ENCODE measurements around the gene FNDC3A.

DNA sequence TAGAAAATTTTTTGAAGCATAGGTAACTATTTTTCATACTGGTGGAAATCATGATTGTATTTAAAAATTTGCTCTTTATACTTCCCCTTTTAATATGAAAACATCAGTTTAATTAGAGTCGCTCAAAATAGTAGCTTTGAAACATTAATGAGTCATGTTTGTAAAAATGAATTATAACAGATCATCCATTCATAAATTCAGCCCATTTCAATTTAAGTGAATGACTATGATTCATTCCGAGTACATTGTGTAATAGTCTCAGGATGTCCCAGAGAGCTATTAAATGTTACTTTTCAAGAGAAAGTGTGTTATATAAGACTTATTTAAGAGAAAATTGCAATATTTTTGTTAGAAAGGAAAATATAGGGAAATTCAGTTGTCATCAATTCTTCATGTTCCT is 111.0 kb downstream of the FNDC3A start:
- TF ChIP-seq, protein P1, sequence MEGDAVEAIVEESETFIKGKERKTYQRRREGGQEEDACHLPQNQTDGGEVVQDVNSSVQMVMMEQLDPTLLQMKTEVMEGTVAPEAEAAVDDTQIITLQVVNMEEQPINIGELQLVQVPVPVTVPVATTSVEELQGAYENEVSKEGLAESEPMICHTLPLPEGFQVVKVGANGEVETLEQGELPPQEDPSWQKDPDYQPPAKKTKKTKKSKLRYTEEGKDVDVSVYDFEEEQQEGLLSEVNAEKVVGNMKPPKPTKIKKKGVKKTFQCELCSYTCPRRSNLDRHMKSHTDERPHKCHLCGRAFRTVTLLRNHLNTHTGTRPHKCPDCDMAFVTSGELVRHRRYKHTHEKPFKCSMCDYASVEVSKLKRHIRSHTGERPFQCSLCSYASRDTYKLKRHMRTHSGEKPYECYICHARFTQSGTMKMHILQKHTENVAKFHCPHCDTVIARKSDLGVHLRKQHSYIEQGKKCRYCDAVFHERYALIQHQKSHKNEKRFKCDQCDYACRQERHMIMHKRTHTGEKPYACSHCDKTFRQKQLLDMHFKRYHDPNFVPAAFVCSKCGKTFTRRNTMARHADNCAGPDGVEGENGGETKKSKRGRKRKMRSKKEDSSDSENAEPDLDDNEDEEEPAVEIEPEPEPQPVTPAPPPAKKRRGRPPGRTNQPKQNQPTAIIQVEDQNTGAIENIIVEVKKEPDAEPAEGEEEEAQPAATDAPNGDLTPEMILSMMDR (IDR thresholded peaks at IDR 0.05): no peak
- TF ChIP-seq SIN3A (IDR thresholded peaks at IDR 0.05; ENCODE audit: borderline replicate concordance, insufficient read depth, low read depth, low read length): no peak
- no peak for TF ChIP-seq POLR2AphosphoS5 (IDR thresholded peaks at IDR 0.05; ENCODE audit: low read depth, low read length)
- no peak for TF ChIP-seq TCF7L2 (IDR thresholded peaks at IDR 0.05; ENCODE audit: low read depth, low read length)
- TF ChIP-seq REST (IDR thresholded peaks at IDR 0.05; ENCODE audit: insufficient read depth in 1 of 2, low read depth in 2 of 2, low read length in 1 of 2): no peak
